HG03469 (cell line): Measurements from ENCODE around the gene THPO.

Source experiments
- ATAC-seq: cut with Tn5 transposase; IDR thresholded peaks from one replicate; pipeline ENCODE4 v1.9.1; 2021; ENCODE audit warnings: mild to moderate bottlenecking, moderate library complexity, moderate number of reproducible peaks; ENCODE audit not compliant: unreplicated experiment

THPO gene

GRCh38 chr3:184377882-184378445 is at the start of gene THPO:
TSS of gene THPO (minus strand) at chr3:184378207. CDS start at chr3:184376259, 1,948 bp downstream.
- no peak for ATAC-seq

- ATAC-seq, result no peak
Measured at GRCh38 chr3:184426691-184427141, 48.7 kb upstream of the THPO start.

- no peak for ATAC-seq
Measured at GRCh38 chr3:184423561-184423960, 45.6 kb upstream of the THPO start.

GRCh38 chr3:184419171-184419570 is 41.2 kb upstream of the THPO start:
- ATAC-seq, result no peak

GRCh38 chr3:184417619-184418327 is 39.8 kb upstream of the THPO start:
- no peak for ATAC-seq

- no peak for ATAC-seq
Measured at GRCh38 chr3:184415203-184415490, 37.1 kb upstream of the THPO start.

GRCh38 chr3:184414418-184415202 is 36.6 kb upstream of the THPO start:
- no peak for ATAC-seq

GRCh38 chr3:184409946-184410500 is 32.0 kb upstream of the THPO start:
- ATAC-seq, result no peak

GRCh38 chr3:184409331-184409926 is 31.4 kb upstream of the THPO start:
- no peak for ATAC-seq

GRCh38 chr3:184405075-184406030 is 27.3 kb upstream of the THPO start:
- ATAC-seq, result no peak

- no peak for ATAC-seq
Measured at GRCh38 chr3:184399410-184399809, 21.4 kb upstream of the THPO start.

- ATAC-seq, result no peak
Measured at GRCh38 chr3:184395320-184395660, 17.3 kb upstream of the THPO start.

GRCh38 chr3:184391266-184391665 is 13.3 kb upstream of the THPO start:
- no peak for ATAC-seq

- no peak for ATAC-seq
Measured at GRCh38 chr3:184389935-184390528, 12.0 kb upstream of the THPO start.

- ATAC-seq, result no peak
Measured at GRCh38 chr3:184389384-184389783, 11.4 kb upstream of the THPO start.

GRCh38 chr3:184388936-184389230 is 10.9 kb upstream of the THPO start:
- no peak for ATAC-seq

- no peak for ATAC-seq
Measured at GRCh38 chr3:184388164-184388935, 10.3 kb upstream of the THPO start.

- no peak for ATAC-seq
Measured at GRCh38 chr3:184387174-184387714, 9.2 kb upstream of the THPO start.
